OCI-LY1 (cell line): Measurements from ENCODE around the gene PCDHA1.

Source experiments
- CTCF ChIP-seq: fragments of 200-600 bp; sonication (generic), shearing (Covaris generic); IDR thresholded peaks from 2 replicates; pipeline ENCODE4 v1.5.1; 2017; ENCODE audit warnings: mild to moderate bottlenecking, antibody characterized with exemption, low read length, moderate library complexity, mixed read lengths
- EZH2 ChIP-seq: fragments of 200-600 bp; sonication (generic), shearing (Covaris generic); IDR thresholded peaks from 2 replicates; pipeline ENCODE4 v1.8.0; 2017; ENCODE audit warnings: borderline replicate concordance, mixed run types, mild to moderate bottlenecking, antibody characterized with exemption, low read length, moderate library complexity, mixed read lengths

GRCh38 chr5:141039061-141039460 is 253.1 kb downstream of the PCDHA1 start:
- TF ChIP-seq CTCF (no peak), EZH2 (no peak)
